ENCODE measurements around the gene RASSF7. TPM values are rescaled to one million over a fixed set of nuclear protein-coding genes. Genes with fewer than 3 reads are reported as not detected.

Gene RASSF7
- total and polyA plus RNA-seq, 2 of the 8 experiments (the other 6 are each of a cell fraction or from before 2014, with no cell fraction given): 22.3 to 43.9 TPM

GRCh38 chr11:530960-531831 is 29.6 kb upstream of the RASSF7 start (continued):
- no peak for TF ChIP-seq CHD7 (IDR thresholded peaks at IDR 0.05; ENCODE audit: insufficient replicate concordance, low read length)
- no peak for TF ChIP-seq HDAC2 (IDR thresholded peaks at IDR 0.05; ENCODE audit: borderline replicate concordance in 1 of 2, low read depth in 2 of 2, low read length in 2 of 2)
